Hematopoietic multipotent progenitor cell treated with erythropoietin and hydrocortisone succinate and interleukin-3 and kit ligand, for 17 days (in vitro differentiated cells): ENCODE data around the gene ATXN1L.
A peak's percentile ranks its signal among the peaks of the same experiment; 100 is the strongest.
"Not testable (repeated sequence)": the region's sequence is repeated elsewhere in the genome, so short reads cannot be mapped to it uniquely, and the experiment has no call there.

Source experiments
- DNase-seq: peaks from one replicate; pipeline ENCODE4 v3.0.0-alpha.2; 2015; ENCODE audit warnings: low spot score

The ATXN1L gene

GRCh38 chr16:71853413-71853812 lies 7.6 kb downstream of the ATXN1L start:
- DNase-seq: no peak

GRCh38 chr16:71854369-71854948 lies 8.7 kb downstream of the ATXN1L start:
- DNase-seq: no peak

GRCh38 chr16:71855937-71856662 lies 10.3 kb downstream of the ATXN1L start:
- DNase-seq: no peak

GRCh38 chr16:71859762-71860521 lies 14.2 kb downstream of the ATXN1L start:
- DNase-seq: no peak

GRCh38 chr16:71863995-71864394 lies 18.2 kb downstream of the ATXN1L start:
- DNase-seq: no peak

GRCh38 chr16:71865173-71865863 lies 19.5 kb downstream of the ATXN1L start:
- no peak for DNase-seq

GRCh38 chr16:71867175-71867574 lies 21.4 kb downstream of the ATXN1L start:
- not testable (repeated sequence) for DNase-seq

- DNase-seq: no peak
Observed at GRCh38 chr16:71867939-71868338, 22.2 kb downstream of the ATXN1L start.

GRCh38 chr16:71869089-71869488 lies 23.3 kb downstream of the ATXN1L start:
- DNase-seq: no peak

- DNase-seq: no peak
Observed at GRCh38 chr16:71870818-71871217, 25.0 kb downstream of the ATXN1L start.

GRCh38 chr16:71873199-71873598 lies 27.4 kb downstream of the ATXN1L start:
- DNase-seq: no peak

GRCh38 chr16:71878911-71879310 lies 33.1 kb downstream of the ATXN1L start:
- no peak for DNase-seq

GRCh38 chr16:71880176-71880575 lies 34.4 kb downstream of the ATXN1L start:
- DNase-seq: no peak

GRCh38 chr16:71882505-71883167 lies 36.9 kb downstream of the ATXN1L start:
- DNase-seq: peak; percentile 86

- peak; percentile 42 for DNase-seq
Observed at GRCh38 chr16:71883168-71883848, 37.5 kb downstream of the ATXN1L start.

GRCh38 chr16:71883849-71884638 lies 38.3 kb downstream of the ATXN1L start, which contains the start of gene ZNF821:
Gene ZNF821, minus strand, starts transcription at chr16:71884182. Its CDS starts 4,236 bp downstream, at chr16:71879946.
- DNase-seq: peak; percentile 46

- no peak for DNase-seq
Observed at GRCh38 chr16:71885261-71885650, 39.5 kb downstream of the ATXN1L start.

GRCh38 chr16:71889147-71889546 lies 43.4 kb downstream of the ATXN1L start:
- DNase-seq: no peak

- no peak for DNase-seq
Observed at GRCh38 chr16:71893888-71894228, 48.1 kb downstream of the ATXN1L start.

- peak; percentile 62 for DNase-seq
Observed at GRCh38 chr16:71894229-71894920, 48.6 kb downstream of the ATXN1L start.
